GM21526 (cell line): Measurements from ENCODE around the gene RAB8B.

ENCODE experiments used
- ATAC-seq: cut with Tn5 transposase; IDR thresholded peaks from one replicate; pipeline ENCODE4 v1.9.1; 2021; ENCODE audit warnings: moderate library complexity; ENCODE audit not compliant: unreplicated experiment, low FRiP score

RAB8B gene

DNA sequence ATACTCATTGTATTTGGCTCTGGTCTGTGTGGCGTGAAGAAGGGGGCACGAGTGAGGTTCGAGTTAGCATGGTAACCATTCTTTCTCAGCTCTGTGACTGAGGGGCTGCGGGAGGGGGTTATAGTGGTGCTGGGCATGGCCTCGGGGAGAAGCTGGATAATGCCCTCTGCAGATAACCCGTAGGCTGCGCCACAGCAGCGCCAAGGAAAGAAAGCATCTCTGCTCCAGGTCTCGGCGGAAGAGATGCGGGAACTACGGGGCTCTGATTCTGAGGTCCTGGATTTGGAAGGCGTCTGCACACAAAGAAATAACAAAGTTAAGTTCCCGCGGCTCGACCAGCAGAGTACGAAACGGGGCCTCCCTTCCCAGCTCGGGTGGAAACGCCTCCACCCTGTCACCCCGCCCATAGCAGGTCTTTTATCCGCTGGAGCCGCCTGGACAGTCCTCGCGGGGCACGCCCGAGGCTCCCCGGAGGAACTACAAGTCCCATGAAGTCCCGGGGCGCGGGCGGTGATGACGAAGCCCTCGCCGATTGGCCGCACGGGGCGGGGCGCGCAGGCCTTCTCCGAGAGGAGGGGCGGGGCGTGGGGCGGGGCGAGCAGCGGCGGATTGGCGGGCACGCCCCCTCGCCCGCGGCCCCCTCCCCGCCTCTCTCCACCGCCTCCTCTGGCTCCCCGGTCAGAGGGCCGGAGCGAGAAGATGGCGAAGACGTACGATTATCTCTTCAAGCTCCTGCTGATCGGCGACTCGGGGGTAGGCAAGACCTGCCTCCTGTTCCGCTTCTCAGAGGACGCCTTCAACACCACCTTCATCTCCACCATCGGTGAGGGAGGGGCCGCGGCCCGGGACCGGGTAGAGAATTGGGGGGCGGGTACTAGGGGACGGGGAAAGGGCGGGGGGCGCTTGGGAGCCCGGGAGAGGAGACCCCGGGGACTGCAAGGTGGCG lies at the start of gene RAB8B:
RAB8B (plus strand) TSS at position 681 of the 946 bp plus-strand sequence; CDS start at position 700, 19 bp downstream.
- ATAC-seq, result peak; percentile 69

DNA sequence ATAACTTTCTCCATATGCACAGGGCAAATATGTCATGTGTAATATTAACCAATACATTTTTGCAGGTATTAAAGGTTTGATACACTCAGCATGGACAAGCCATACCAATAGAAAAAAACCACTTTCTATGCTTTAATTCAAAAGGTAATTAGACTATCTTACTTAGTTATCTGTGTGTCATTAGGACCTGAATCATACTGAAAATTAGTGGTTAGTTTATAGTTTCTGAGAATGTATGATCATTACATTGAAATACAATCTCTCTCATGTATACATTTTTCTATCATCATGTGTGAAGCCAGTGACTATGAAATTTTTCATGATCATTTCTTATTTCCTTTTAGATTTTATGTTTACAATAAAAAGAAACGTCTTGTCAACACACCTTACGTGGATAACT lies 48.5 kb upstream of the RAB8B start:
- ATAC-seq, result no peak

DNA sequence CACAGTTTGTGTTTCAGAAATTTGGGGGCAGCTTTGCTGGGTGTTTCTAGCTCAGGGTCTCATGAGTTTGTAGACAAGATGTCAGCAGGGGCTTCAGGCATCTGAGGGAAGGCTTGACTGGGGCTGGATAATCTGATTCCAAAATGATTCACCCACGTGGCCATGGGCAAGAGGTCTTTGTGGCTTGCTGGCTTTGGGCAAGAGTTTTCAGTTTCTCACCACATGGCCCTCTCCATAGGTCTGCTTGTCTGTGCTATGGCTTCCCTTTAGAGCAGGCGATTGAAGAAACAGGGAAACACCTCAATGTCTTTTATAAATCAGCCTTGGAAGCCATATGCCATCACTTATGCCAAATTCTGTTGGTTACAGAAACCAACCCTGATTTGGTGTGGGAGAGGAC lies 44.0 kb upstream of the RAB8B start:
- no peak for ATAC-seq

DNA sequence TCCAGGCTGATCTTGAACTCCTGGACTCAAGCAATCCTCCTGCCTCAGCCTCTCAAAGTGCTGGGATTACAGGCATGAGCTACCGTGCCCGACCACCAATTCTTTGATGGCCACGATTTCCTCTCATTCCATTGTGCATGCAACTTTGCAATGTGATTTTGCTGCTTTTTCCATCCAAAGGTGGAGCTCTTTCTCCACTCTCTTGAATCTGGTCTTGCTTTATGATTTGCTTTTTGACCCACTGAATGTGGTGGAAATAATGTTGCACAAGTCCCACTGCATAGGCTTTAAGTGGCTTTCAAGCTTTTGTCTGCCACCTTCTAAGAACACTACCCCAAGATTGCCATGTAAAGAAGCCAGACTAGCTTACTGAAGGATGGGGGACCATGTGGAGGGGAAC lies 42.7 kb upstream of the RAB8B start:
- no peak for ATAC-seq

DNA sequence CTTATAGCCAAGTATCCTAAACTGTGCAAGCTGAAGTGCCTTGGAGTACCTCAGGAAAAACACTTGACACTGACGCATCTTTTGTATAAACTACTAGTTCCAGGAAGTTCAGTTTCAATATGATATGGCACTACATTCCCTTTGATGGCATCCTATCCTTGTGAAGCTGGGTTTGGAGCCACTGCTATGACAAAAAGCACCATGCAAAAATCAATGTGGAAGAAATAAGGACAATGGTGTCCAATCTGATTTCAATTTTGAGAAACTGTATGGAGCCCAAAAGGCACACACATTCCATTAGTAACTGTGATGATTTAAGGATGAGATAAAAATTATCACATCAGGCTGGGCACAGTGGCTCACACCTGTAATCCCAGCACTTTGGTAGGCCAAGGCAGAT lies 37.7 kb upstream of the RAB8B start:
- no peak for ATAC-seq

DNA sequence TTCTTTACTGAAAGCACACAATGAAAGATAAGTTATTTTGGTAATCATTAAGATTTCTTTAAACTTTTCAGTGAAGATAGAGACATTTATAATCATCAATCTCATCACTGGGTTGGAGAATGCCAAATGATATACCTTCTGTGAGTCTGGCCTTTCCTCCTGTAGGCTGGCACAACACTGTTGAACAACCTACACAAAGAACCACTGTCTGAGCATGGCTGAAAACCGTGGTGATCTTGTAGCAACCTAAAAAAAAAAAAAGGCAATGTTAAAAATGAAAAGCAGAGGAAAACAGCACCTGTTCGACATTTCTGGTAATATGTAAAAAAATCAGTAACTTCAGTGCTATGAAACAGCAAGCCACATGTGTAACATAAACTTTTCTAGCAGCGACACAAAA lies 33.9 kb upstream of the RAB8B start:
- ATAC-seq, result no peak

DNA sequence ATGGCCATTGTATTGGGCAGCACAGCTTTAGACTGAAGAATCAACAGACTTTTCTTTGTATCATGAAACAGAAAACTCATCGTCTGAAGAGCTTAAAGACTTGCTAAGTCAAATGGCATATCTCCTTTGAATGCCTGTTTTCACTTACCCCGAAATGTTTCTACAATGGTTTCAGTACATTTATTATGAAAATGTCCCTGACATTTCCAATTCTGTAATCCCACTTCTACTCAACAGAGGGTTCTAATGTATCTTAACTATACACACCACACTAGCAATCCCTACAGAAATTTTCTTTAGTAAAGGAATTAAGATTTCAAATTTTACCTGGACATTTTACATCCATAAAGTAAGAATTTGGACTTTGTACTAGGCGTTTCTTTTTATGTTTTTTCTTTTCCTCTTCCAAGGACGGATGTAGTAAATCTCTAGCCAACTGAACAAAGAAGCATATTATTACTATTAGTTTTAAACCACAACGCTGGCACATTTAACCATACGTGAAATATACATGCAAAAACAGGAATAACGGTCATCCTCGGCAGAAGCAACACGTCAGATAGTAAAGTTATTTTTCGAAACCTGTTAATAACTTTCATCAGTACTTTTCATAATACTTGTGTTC lies 33.2 kb upstream of the RAB8B start:
- ATAC-seq, result no peak

DNA sequence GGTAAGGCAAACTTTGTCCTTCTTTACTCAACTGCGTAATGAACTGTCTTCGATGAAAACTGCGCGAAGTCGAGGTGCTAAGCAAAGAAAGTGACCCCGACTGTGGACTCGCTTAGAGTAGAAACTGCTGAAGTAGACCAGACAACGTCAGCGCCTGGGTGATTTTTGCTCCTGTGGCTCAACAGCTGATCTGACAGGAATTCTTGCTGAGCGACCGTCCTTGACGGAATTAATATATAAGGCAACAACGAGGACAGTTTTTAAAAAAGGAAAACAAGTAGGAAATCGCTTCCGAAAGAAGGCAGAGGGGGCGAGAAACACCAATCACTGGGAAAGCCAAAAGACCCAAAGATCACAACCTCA lies 32.7 kb upstream of the RAB8B start:
- ATAC-seq, result peak; percentile 18

DNA sequence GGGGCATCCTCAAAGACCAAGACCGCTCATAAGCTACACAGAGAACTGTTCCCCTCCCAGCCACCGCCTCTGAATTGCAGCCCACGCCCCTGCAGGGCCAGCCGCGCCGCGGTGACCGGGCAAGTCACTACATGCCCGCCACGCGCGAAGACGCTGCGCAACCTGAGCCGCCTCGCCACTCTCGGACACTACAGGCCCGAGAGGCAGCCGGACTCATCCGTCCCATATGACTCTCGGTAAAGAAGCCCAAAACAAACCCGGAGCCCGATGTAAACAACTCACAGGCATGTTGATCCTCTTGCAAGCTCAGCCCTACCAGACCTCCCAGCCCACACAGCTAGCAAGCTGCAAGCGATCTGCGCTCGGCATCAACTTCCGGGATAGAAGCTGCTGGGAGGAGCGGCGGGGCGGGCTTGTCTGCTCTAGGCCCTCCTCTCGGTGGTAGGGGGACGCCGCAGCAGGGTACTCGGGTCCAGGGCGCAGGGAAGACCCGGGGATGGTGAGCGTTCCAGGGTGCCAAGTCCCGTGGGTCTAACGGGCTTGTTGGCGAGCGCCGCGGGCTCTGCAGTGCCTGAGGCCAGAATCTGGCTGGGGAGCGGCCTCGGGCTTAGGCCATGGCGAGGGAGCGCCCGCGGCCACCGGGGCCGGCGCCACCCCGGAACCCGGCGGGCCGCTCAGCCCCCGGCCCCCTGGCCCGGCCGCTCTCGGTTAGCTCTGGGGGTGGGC lies 32.1 kb upstream of the RAB8B start, which contains the start of gene RPS27L:
RPS27L (minus strand) TSS at position 360 of the 726 bp plus-strand sequence; CDS start at position 288, 72 bp downstream.
- ATAC-seq, result peak; percentile 82

DNA sequence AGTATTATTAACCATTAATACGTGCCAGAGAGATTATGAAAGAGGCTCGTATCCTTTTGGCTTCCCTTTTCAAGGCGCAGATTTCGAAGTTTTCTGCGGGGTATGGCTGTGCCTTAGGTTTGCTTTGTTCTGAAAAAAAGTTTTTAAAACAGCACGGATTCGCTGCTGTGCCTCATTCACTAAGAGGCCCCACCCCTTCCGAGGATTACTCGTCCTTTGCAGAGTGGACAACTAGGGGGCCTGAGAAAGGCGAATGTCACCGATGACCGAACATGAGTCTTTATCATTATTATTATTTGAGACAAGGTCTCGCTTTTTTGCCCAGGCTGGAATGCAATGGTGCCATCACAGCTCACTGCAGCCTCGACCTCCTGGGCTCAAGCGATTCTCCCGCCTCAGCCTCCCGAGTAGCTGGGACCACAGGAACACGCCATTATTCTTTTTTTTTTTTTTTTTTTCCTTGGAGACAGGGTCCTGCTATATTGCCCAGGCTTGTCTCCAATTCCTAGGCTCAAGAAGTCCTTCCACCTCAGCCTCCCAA lies 31.4 kb upstream of the RAB8B start:
- ATAC-seq, result peak; percentile 14

DNA sequence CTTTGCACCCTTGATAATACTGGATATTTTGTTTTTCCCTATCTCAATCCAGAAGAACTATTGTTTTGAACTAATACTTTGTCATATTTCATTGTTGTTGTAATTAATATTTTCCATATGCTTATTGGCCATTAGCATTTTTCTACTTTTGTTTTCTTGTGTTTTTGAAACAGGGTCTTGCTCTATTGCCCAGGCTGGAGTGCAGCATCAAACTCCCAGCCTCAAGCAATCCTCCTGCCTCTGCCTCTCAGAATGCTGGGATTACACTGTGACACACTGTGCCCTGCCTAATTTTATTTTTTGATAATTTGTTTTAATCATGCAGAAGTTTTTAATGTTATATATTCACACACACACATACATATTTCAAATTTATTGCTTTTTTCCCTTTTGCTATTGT lies 28.8 kb upstream of the RAB8B start:
- no peak for ATAC-seq

DNA sequence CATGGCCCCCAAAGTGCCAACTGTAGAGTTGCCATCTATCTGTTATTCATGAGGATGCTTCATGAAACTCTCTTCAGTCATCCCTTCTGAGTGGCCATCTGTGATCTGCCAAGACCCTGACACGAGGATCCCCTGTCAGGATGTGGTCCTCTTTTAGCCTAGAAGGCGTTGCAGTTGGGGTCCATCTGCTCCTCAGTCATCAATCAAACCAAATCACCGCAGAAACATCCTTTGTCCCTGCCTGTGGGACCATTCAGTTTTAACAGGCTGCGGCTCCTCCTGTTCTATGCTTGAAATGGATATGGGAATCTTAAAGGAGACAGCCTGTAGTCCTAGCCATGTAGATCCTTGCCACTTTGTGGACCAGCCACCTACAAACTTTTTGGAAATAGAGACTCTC lies 26.2 kb upstream of the RAB8B start:
- no peak for ATAC-seq

DNA sequence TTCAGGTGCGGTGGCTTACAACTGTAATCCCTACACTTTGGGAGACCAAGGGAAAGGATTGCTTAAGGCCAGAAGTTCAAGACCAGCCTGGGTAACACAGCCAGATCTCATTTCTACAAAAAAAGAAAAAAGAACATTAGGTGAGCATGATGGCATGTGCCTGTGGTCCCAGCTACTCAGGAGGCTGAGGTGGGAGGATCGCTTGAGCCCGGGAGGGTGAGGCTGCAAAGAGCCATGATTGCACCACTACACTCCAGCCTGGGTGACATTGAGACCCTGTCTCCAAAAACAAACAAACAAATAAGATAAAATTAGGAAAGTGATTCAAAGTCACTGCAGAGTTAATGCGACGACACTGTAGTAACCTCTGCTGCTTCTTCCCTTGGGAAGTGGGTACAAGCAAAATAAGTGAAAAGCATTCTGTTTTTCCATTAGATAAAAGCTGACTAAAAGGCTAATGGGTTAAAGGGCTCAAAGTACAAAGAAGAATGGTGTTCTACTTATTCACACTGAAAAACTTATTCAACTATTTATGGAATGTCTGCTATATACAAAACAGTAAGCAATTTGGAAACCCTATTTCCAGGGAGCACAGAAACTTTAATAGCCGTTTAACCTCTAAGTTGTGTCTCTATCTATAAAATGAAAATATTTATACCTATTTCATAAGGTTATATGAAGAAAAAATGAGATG lies 24.1 kb upstream of the RAB8B start:
- no peak for ATAC-seq

DNA sequence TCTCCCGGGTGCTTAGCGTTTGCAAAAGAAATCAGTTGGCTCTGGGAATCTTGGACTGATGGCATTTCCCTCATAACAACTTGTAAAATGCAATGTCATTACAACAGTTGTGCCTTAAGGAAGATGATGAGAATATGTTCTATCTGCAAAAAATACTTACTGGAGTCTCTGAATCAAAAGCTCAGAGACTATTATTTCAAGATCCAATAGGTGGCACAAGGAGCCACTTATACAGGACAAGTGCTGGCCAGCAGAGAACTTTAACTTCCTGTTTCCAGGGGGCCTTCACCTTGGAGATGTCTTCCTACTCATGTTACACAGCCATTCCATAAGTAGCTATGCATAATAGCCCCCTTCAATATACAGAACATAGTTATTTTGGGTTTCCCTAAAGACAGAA lies 23.2 kb upstream of the RAB8B start:
- ATAC-seq, result no peak

DNA sequence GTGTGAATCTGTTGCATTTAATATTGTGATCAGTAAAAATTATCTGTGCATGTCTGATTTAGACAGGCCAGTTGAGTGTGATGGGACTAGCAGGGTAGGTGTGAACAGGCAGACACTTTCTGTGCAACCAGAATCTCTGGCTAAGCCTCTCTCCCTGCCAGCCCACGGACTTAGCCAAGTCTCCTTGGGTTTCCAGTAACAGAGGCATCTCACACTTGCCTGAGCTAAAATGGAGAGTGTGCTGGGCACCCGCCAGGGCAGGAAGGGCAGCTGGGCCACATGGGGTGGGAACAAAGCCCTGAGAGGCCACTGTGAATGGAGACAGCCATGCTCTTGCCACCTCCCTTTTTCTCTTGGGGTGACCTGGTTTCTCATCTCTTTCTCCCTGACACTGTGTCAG lies 19.6 kb upstream of the RAB8B start:
- no peak for ATAC-seq

DNA sequence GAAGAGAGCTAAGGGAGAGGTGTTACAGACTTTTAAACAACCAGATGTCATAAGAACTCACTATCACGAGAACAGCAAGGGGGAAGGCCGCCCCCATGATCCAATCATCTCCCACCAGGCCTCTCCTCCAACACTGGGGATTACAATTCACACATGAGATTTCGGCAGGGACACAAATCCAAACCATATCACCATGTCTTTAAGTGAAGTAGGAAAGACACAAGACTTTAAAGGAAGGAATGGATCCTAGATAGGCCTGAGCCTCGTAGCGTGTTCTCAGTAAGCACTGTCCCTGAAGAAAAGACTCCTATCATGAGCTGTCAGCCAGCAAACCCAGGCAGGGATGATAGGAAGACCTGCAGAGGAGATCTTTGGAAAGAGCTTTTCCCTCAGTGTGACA lies 17.0 kb upstream of the RAB8B start:
- ATAC-seq, result no peak

DNA sequence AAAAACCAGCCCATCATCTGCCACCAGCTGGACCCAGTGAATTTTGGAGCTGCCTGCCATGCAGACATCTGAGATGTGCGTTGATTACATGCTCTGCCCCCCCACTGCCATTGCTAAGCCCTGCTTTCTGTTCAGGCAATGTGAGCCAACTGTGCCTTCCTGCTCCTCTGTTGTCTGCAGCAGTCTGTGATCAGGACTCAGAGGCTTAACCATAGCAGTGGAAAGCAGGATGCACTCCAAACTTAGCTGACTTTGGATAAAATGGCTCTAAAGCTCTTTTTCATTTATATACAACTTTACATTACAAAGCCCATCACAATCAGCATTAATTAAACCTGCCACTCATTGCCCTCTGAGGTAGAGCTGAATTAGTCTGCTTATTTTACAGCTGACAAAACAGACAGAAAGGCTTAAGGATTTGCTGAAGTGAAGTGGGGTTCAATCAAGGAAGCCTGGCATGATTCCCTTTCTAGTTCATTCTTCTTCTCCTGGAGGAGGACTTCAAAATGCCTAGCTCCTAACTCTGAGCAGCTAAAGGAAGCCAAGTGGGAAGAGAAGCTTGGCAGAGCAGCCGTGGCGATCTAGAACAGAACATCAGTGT lies 16.5 kb upstream of the RAB8B start:
- ATAC-seq, result no peak

DNA sequence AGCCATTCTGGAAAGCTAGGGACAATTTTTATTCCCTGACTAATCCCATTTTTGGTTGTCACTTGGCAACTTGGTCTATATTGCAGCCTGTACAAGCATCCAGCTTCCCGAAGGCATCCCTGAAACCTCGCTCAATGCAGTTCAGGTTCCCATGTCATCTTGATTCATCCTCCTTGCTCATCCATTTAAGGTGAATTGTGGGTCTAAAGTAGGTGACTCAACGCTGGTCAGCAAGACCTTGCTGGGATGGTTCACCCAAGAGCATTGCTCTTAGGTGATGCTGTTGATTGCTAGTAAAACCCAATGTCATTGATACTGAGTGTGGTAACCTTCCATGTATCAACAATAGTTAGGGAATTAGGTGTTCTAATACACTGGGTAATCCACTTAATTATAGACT lies 13.1 kb upstream of the RAB8B start:
- no peak for ATAC-seq

DNA sequence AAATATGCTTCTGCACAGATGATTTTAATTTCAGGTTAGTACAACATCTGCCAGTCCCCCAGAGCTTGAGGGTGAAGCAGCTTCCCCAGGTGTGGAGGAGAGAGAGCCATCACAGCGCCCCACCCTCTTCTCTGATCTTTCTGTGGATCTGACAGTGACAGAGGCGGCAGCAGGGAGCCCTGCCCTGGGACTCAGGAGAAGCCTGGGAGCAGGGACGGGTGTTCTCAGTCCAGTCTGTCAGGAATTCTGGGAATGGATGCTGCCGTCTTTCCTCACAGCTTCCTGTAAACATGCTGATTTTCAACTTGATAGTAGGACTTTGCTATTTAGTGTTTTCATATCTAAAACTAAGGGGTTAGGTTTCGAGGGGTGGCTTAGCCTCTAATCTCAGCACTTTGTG lies 11.4 kb upstream of the RAB8B start:
- ATAC-seq, result no peak

DNA sequence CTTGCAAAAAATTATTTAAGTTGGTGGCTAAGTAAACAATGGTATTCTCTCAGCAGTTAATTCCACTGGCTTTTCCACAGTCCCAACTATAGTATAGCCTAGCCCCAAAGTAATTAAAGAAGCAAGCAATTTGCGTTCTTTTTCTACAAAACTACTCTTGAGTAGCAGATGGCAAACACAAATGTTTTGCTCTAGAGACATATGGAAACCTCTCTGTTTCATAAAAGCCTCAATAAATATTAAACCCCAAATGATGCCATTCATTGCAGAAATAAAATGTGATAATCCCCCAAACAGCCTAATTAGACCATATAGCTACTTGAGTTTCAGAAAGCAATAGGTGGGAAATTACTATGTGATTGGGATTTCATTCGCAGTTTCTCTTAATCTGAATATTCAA lies 8.7 kb upstream of the RAB8B start:
- no peak for ATAC-seq
